Neural progenitor cell (in vitro differentiated cells): ENCODE results near the gene TNFSF18. TPM values are rescaled to one million over a fixed set of nuclear protein-coding genes. Genes with fewer than 3 reads are reported as not detected.

Experiments
- DNase-seq: peaks from one replicate; pipeline ENCODE4 v3.0.0-alpha.2; 2016; ENCODE audit warnings: low spot score
- H2AFZ ChIP-seq: fragments of 200-600 bp; sonication (generic); replicated peaks from 2 replicates; pipeline ENCODE4 v1.6.1; 2016; ENCODE audit warnings: antibody characterized with exemption
- H3F3A ChIP-seq: fragments of 200-600 bp; sonication (generic); 2 replicates; pipeline ENCODE4 v1.6.1; 2016; ENCODE audit warnings: antibody characterized with exemption, low read depth
- H3K27ac ChIP-seq: fragments of 200-600 bp; sonication (generic); 2 replicates; pipeline ENCODE4 v1.5.1; 2016; ENCODE audit warnings: mild to moderate bottlenecking
- H3K27me3 ChIP-seq: fragments of 200-600 bp; sonication (generic); 2 replicates; pipeline ENCODE4 v1.6.1; 2016; ENCODE audit warnings: mild to moderate bottlenecking, moderate library complexity
- H3K36me3 ChIP-seq: fragments of 200-600 bp; sonication (generic); 2 replicates; pipeline ENCODE4 v1.5.1; 2016
- H3K4me1 ChIP-seq: fragments of 200-600 bp; sonication (generic); 2 replicates; pipeline ENCODE4 v1.6.1; 2016; ENCODE audit warnings: mixed run types
- H3K4me2 ChIP-seq: fragments of 200-600 bp; sonication (generic); 2 replicates; pipeline ENCODE4 v1.6.1; 2016
- H3K4me3 ChIP-seq: fragments of 200-600 bp; sonication (generic); 2 replicates; pipeline ENCODE4 v1.5.1; 2016
- H3K79me2 ChIP-seq: fragments of 200-600 bp; sonication (generic); 2 replicates; pipeline ENCODE4 v1.6.1; 2016; ENCODE audit warnings: low read depth
- H3K9ac ChIP-seq: fragments of 200-600 bp; sonication (generic); 2 replicates; pipeline ENCODE4 v1.6.1; 2016
- H3K9me3 ChIP-seq: fragments of 200-600 bp; sonication (generic); 2 replicates; pipeline ENCODE4 v1.5.1; 2016; ENCODE audit warnings: low read depth
- H4K20me1 ChIP-seq: fragments of 200-600 bp; sonication (generic); 2 replicates; pipeline ENCODE4 v1.6.1; 2016; ENCODE audit warnings: low read depth
- H3K27ac Mint-ChIP-seq: 3 replicates; pipeline ENCODE4 v1.8.0; 2021; ENCODE audit warnings: mixed read lengths
- H3K27me3 Mint-ChIP-seq: 2 replicates; pipeline ENCODE4 v1.8.0; 2022; ENCODE audit warnings: low read depth, mild to moderate bottlenecking, inconsistent platforms, moderate library complexity, mixed read lengths; ENCODE audit not compliant: insufficient read depth
- H3K36me3 Mint-ChIP-seq: 3 replicates; pipeline ENCODE4 v1.8.0; 2021; ENCODE audit warnings: mixed read lengths
- H3K4me1 Mint-ChIP-seq: 3 replicates; pipeline ENCODE4 v1.8.0; 2021; ENCODE audit warnings: mixed read lengths
- H3K4me3 Mint-ChIP-seq: 3 replicates; pipeline ENCODE4 v1.8.0; 2021; ENCODE audit warnings: mild to moderate bottlenecking, moderate library complexity, mixed read lengths
- H3K9me3 Mint-ChIP-seq: 3 replicates; pipeline ENCODE4 v1.8.0; 2020; ENCODE audit warnings: mixed read lengths
- CTCF ChIP-seq: fragments of 200-600 bp; sonication (generic); IDR thresholded peaks from 2 replicates; pipeline ENCODE4 v1.5.1; 2017; ENCODE audit warnings: antibody characterized with exemption, mild to moderate bottlenecking
- EZH2 ChIP-seq: fragments of 200-600 bp; sonication (generic); IDR thresholded peaks from 2 replicates; pipeline ENCODE4 v1.6.1; 2017; ENCODE audit warnings: antibody characterized with exemption, mild to moderate bottlenecking, moderate library complexity
- EZH2phosphoT487 ChIP-seq: fragments of 200-600 bp; sonication (generic); IDR thresholded peaks from 2 replicates; pipeline ENCODE4 v1.6.1; 2017; ENCODE audit warnings: antibody characterized with exemption
- total RNA-seq: library from RNA; depleted of rRNA; stranded (reverse); fragments of >200 nt; gene quantifications from 2 replicates; pipeline ENCODE4 v1.2.3, GENCODE V29; 2015; ENCODE audit warnings: low replicate concordance

TNFSF18 gene
- total RNA-seq, 1 donor from 2014 or later, result not detected

GRCh38 chr1:173064011-173064410 is 13.3 kb upstream of the TNFSF18 start:
- Mint-ChIP-seq H3K4me3 (no peak overlapping the region), H3K27me3 (no peaks in the 10 kb centered on the region), H3K36me3 (no peaks in the 10 kb centered on the region), H3K27ac (no peak overlapping the region), H3K4me1 (no peaks in the 10 kb centered on the region), H3K9me3 (no peaks in the 10 kb centered on the region)
- H3K27ac ChIP-seq, result no peak overlapping the region
- DNase-seq, result no peak
- no peaks in the 10 kb centered on the region for H3K27me3 ChIP-seq
- H4K20me1 ChIP-seq, result no peaks in the 10 kb centered on the region
- no peaks in the 10 kb centered on the region for H3K9me3 ChIP-seq
- no peak overlapping the region for H3K9ac ChIP-seq
- no peak overlapping the region for H3K4me3 ChIP-seq
- no peaks in the 10 kb centered on the region for H3K4me1 ChIP-seq
- no peaks in the 10 kb centered on the region for H3K36me3 ChIP-seq
- H3K79me2 ChIP-seq, result no peaks in the 10 kb centered on the region
- no peaks in the 10 kb centered on the region for H3F3A ChIP-seq
- H3K4me2 ChIP-seq, result no peak overlapping the region
- no peak overlapping the region for H2AFZ ChIP-seq
- no peak for TF ChIP-seq EZH2
- no peak for TF ChIP-seq CTCF
- no peak for TF ChIP-seq EZH2phosphoT487

- H3K36me3 ChIP-seq, result no peaks in the 10 kb centered on the region
- no peak overlapping the region for H3K4me3 ChIP-seq
- no peak overlapping the region for H3K4me2 ChIP-seq
- Mint-ChIP-seq H3K36me3 (no peaks in the 10 kb centered on the region), H3K4me1 (no peaks in the 10 kb centered on the region), H3K27me3 (no peaks in the 10 kb centered on the region), H3K4me3 (no peak overlapping the region), H3K9me3 (no peaks in the 10 kb centered on the region), H3K27ac (no peak overlapping the region)
- no peaks in the 10 kb centered on the region for H3F3A ChIP-seq
- no peaks in the 10 kb centered on the region for H3K4me1 ChIP-seq
- no peaks in the 10 kb centered on the region for H3K9me3 ChIP-seq
- no peaks in the 10 kb centered on the region for H3K27me3 ChIP-seq
- H3K27ac ChIP-seq, result no peak overlapping the region
- DNase-seq, result no peak
- no peak overlapping the region for H3K9ac ChIP-seq
- TF ChIP-seq CTCF, result no peak
- TF ChIP-seq EZH2phosphoT487, result no peak
- TF ChIP-seq EZH2, result no peak
- H2AFZ ChIP-seq, result no peak overlapping the region
- no peaks in the 10 kb centered on the region for H3K79me2 ChIP-seq
- H4K20me1 ChIP-seq, result no peaks in the 10 kb centered on the region
These were observed 12.4 kb upstream of the TNFSF18 start for GRCh38 chr1:173063171-173063570.

- no peak overlapping the region for H3K4me3 Mint-ChIP-seq
- Histone ChIP-seq H3K27me3 (no peaks in the 10 kb centered on the region), H3K9ac (no peak overlapping the region), H2AFZ (no peak overlapping the region), H3K36me3 (no peaks in the 10 kb centered on the region), H3K4me2 (no peak overlapping the region), H3K27ac (no peak overlapping the region), H3K9me3 (no peaks in the 10 kb centered on the region), H3K4me1 (no peaks in the 10 kb centered on the region), H3K79me2 (no peaks in the 10 kb centered on the region), H3K4me3 (no peak overlapping the region), H4K20me1 (no peaks in the 10 kb centered on the region), H3F3A (no peaks in the 10 kb centered on the region)
- H3K4me1 Mint-ChIP-seq, result no peaks in the 10 kb centered on the region
- no peaks in the 10 kb centered on the region for H3K9me3 Mint-ChIP-seq
- no peak overlapping the region for H3K27ac Mint-ChIP-seq
- H3K36me3 Mint-ChIP-seq, result no peaks in the 10 kb centered on the region
- H3K27me3 Mint-ChIP-seq, result no peaks in the 10 kb centered on the region
- no peak for TF ChIP-seq EZH2
- TF ChIP-seq EZH2phosphoT487, result no peak
- no peak for TF ChIP-seq CTCF
- no peak for DNase-seq
These were observed 11.6 kb upstream of the TNFSF18 start for GRCh38 chr1:173062150-173062938.
